Activated naive CD8-positive, alpha-beta T cell treated with anti-CD3 and anti-CD28 coated beads, Interleukin-2, amount 50 U/mL, for 16 hours (primary cell): ENCODE data around the gene PHLDA1.
"Not testable (repeated sequence)": the region's sequence is repeated elsewhere in the genome, so short reads cannot be mapped to it uniquely, and the experiment has no call there.

ENCODE experiments used
- DNase-seq: peaks from one replicate; pipeline ENCODE4 v3.0.0-alpha.2; 2020; ENCODE audit warnings: low read depth, low spot score

PHLDA1 gene

DNA sequence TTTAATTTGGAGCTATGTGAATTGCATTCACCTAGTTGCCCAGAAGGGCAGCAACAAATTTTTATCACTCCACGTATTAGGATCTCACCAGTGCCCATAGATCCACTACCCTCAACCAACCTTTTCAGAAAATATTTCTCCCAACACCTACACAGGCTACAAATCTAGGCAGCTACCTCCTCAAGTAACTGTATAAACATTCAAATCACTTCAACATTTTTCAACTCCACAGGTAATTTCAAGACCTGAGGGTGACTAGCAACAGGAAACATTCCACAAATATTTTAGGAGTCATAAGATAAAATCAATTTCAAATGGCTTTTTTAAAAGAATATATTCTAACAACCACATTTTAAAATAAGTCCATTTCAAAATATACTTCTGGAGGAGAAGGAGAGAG, 12.9 kb downstream of the PHLDA1 start:
- DNase-seq: no peak

- no peak for DNase-seq
Observed at GRCh38 chr12:76018111-76018510, 13.5 kb downstream of the PHLDA1 start.

- no peak for DNase-seq
Observed at GRCh38 chr12:76014007-76014406, 17.6 kb downstream of the PHLDA1 start.

- no peak for DNase-seq
Observed at GRCh38 chr12:76013603-76014002, 18.0 kb downstream of the PHLDA1 start.

DNA sequence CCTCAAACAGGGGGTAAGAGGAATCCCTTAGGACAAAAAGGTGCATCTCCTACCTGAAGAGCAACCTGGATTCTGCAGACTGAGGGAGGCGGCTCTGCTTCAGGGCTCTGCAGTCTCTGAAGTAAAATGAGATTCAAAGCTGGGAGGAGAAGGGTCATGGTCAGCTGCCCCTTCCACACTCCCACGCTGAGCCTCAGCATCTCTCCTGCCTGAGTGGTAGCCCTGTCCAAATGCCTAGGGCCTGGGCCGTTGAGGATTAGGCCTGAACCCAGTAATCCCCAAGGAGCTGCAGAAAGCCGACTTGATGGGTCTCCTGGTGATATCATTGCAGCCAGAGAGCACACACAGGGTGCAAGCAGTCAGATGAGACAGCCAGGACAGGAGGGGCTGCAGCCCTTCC, 18.9 kb downstream of the PHLDA1 start:
- no peak for DNase-seq

DNA sequence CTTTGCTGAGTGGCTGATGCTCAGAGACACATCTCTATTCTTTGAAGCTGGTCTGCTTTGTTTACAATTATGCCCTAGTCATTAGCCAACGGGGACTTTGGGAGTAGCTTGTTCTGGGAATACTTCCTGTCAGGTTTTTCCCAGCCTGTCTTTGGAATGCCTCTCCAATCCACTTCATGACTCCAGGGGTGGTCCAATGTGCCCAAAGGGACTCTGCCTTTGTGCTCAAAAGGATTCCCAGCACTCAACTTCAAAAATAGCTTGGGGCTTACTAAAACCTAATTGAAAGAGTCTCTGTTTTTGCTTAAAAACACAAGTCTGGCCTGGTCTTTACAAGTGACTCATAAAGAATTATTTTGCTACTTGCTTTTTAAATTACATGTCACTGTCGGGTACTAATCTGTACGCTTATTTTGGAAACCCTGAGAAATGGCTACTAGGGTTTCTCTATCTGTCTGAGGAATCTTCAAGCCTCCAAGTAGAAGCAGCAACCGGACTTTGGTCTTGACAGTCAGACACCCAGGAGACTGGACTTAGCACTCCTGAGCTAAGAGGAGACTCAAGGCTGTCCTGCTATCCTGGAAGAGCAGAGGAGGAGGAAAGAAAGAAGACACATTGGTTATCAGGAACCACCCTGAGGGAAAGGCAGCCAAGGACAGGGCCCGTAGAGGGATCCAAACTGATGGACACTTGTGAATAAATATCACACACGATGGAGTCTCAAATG, 20.7 kb downstream of the PHLDA1 start:
- DNase-seq: no peak

- no peak for DNase-seq
Observed at GRCh38 chr12:76008428-76008827, 23.1 kb downstream of the PHLDA1 start.

DNA sequence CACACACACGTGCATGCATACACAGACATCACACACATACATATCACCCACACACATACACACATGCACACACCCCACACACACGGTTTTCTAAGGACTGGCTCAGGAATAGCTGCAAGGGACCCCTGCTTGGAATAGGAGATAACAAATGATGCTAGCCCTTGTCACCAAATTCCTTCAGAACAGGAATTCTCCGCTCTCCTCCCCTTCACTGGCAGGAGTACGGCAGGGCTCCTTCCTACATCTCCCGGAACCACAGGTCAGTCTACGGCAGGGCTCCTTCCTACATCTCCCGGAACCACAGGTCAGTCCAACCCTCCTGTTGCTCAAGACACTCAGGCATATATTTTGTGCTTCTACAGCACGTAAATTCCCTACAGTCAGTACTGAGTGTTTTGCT, 23.9 kb downstream of the PHLDA1 start:
- DNase-seq: no peak

DNA sequence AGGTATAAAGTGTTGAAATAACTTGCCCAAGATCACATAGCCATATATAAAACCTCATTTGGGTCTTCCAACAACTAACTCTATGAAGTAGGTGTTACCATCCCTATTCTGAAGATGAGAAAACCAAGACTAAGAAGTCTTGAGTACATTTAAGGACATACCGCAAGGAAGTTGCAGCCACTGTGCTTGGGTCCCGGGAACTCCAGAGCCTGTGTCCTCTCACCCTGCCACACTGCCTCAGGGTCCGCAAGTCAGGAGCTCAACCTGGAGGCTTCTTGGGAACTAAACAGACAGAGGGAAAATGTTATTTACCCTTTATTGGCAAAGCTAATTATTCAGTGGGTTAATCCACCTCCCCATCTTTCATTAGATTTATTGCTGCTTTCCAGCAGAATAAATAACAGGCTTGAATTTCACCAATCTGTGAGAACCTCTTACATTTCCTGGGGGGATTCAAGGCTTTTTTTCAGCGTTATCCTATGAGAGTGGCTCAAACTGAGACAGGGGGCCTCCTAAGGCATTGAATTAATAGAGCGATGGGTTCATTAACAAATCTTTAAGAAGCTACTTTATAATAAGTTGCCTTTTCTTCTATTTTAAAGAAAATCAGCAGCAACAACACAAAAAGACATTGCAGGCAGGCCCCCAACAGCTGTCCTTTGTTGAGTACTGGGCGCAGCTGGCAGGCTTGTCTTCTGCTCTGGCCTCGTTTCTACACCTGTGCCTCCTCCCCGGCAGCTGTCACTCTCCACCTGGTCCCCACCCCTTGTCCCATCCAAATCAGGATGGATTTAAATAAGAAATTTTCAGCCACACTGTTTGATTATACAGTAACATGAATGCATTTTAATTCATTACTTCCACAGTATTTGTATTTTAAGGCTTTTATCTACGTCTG, 25.3 kb downstream of the PHLDA1 start:
- DNase-seq: no peak

DNA sequence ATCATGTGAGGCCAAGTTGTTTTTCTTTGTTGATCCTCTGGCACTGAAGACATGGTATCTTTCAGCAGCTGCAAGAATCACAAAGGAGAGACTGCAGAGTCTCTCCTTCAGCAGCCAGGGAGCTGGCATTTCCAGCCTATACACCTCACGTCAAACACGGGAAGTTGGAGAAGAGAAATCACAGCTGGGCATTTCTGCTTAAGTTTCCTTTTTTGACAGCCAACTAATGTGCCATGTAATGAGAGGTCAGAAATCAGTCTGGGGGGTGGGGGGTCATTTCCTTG, 28.3 kb downstream of the PHLDA1 start:
- no peak for DNase-seq

DNA sequence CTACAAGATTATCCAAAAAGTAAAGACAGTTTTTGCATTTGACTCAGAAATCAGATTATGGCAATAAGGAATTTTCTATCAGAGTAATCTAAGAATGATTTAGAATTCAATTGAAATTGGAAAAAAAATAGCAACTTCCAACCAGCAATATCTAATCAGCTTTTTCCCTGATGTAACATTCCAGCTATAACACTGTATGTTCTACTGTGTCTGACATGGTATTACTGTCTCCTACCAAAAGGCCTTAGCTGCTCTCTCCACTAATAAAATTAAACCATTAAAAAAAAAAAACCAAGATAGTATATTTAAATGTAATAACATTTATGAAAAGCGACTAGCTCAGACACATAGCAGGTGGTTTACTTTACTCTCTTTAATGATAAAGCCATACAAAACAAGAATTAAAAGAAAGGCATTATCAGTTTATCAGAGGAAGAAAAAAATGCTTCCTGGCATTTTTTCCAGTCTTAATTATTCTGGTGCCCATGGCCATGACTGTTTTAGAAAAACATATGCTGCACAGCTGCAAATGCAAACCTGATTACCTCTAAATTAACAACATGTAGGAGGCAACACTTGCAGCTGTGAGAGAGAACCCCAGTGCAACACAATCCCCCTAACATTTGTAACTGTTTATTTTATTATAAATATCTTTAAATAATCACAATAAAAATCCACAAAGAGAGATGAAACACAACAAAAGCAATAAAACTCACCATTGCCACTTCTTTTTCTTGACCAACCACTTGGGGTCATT, 28.8 kb downstream of the PHLDA1 start:
- DNase-seq: no peak

GRCh38 chr12:75998292-75999063, 33.1 kb downstream of the PHLDA1 start:
- no peak for DNase-seq

- DNase-seq: no peak
Observed at GRCh38 chr12:75997658-75998057, 33.9 kb downstream of the PHLDA1 start.

- DNase-seq: no peak
Observed at GRCh38 chr12:75996861-75997447, 34.6 kb downstream of the PHLDA1 start.

DNA sequence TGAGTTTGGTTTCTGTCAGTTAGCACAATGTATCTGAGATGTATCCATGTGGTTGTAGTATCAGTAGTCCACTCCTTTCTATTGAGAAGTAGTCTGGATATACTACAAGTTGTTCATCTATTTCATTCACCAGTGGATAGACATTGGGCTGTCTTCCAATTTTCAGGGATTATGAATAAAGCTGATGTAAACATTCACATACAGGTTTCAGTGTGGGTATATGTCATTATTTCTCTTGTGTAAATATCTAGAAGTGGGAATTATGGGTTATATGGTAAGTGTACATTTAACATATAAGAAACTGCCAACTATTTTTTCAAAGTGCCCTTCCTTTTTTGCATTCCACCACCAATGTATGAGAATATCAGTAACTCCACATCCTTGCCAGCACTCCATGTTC, 35.9 kb downstream of the PHLDA1 start:
- DNase-seq: no peak

GRCh38 chr12:75994069-75994740, 37.4 kb downstream of the PHLDA1 start:
- DNase-seq: no peak

DNA sequence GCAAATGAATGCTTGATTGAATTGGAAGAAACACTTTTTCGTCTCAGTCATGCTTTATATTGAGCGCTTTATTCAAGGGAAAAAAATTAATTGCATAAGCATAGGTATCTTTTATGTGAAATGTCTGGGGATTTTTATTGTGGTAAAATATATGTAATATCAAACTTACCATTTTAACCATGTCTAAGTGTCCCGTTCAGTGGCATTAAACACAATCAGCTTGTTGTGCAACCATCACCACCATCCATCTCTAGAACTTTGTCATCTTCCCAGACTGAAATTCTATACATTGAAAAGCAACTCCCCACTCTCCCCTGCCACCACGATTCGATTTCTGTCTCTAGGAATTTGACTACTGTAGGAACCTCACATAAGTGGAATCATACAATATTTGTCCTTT, 39.8 kb downstream of the PHLDA1 start:
- no peak for DNase-seq

DNA sequence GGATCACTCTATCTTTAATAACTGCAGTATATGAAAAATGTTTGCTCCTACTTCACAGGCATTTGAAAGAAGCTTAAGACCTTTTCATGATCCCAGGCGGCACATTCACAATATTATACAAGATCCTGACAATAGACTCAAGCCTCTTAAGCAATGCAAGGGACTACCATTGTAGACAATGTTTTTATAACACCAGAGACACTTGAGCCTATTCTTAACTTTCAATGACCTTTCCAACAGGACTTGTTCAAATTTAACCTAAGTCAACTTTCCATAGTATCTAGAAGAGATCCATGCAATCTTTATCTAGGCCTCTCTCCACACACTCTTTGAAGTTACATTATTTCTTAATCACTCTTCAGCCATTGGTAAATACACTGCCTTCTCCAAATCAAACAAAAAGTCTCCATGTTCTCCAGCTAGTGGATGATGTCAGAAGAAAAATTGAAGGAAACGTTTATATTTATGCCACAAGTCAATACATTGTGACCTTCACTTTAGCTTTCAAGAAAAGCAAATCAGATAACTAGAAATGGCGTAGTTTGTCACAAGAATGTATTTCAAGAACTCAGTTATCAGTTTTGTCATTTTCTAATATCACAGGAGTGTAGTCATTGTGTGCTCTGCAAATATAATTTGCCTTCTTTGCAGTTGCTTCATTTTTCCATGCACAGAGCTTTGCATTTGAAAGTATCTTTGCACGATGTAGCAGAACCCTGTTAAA, 41.2 kb downstream of the PHLDA1 start:
- DNase-seq: no peak

DNA sequence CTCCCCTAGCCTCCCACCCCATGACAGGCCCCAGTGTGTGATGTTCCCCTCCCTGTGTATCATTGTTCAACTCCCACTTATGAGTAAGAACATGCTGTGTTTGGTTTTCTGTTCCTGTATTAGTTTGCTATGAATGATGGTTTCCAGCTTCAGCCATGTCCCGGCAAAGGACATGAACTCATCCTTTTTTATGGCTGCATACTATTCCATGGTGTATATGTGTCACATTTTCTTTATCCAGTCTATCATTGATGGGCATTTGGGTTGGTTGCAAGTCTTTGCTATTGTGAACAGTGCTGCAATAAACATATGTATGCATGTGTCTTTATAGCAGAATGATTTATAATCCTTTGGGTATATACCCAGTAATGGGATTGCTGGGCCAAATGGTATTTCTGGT, 43.9 kb downstream of the PHLDA1 start:
- not testable (repeated sequence) for DNase-seq
